ENCODE results near the gene HNRNPDL.
"Not testable (repeated sequence)": the region's sequence is repeated elsewhere in the genome, so short reads cannot be mapped to it uniquely, and the experiment has no call there.

HNRNPDL gene

DNA sequence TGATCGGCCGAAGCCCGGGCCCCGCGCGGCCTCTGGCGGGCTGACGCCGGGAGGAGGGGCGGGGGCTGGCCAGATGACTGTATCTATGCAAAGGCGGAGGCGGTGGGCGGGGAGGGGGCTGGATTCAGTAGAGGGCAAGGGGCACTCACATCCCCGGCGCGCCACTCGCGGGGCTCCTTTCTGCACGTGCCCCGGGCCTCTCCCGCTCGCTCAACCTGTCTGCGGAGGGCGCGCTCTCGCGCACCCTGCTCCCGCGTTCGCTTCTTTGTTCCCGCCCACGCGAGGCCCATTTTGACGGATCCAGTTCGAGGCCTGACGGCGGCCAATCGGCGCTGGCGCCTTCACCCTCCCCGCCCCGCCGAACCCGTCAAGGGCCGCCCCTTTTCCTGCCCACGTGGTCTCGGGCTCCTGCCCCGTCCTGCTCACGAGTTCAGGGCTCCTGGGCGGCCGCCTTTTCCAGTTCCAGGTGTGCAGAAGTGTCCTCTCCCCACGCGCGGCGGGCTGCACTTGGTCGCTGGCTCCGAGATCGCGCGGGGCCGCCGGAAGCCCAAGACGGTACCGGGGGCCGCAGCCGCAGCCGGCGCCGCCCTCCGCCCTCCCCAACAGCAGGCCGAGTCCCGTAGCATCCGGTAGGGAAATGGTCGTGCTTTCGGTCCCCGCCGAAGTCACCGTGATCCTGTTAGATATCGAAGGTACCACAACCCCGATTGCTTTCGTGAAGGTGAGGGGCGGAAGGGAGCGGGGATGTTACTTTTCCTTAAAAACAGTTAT is at the start of gene HNRNPDL, which contains the start of gene ENOPH1:
TSS of gene HNRNPDL (minus strand) at position 270 of the 771 bp plus-strand sequence. CDS start 772 bp downstream, outside the sequence.
TSS of gene ENOPH1 (plus strand) at position 398 of the 771 bp plus-strand sequence. CDS start at position 638, 240 bp downstream.
- peaks cover 17% of the 10 kb centered on the region for H4K20me1 ChIP-seq (ENCODE audit: insufficient read depth, low read length)
- peaks cover 68% of the 10 kb centered on the region for H3K79me2 ChIP-seq (ENCODE audit: insufficient read depth, low read length)
- TF ChIP-seq EZH2 (IDR thresholded peaks at IDR 0.05; ENCODE audit: borderline replicate concordance, low read length), result no peak
- TF ChIP-seq CTCF (IDR thresholded peaks at IDR 0.05; ENCODE audit: low read length), result no peak
- peaks cover 8% of the 10 kb centered on the region; the same call in 1 of the 2 replicates for H3F3A ChIP-seq (ENCODE audit: insufficient read depth, low read length)
- peak within 1 kb of the TSS; percentile 99 for H3K4me3 ChIP-seq (ENCODE audit: low read depth, low read length, poor library complexity, severe bottlenecking)
- H3K4me2 ChIP-seq (ENCODE audit: low read length), result peak within 1 kb of the TSS; percentile 86
- no peaks in the 10 kb centered on the region for H3K9me3 ChIP-seq (ENCODE audit: low read length)
- H3K9me2 ChIP-seq (ENCODE audit: low read depth, low read length), result no peaks in the 10 kb centered on the region
- peak within 1 kb of the TSS; percentile 99 for H3K9ac ChIP-seq (ENCODE audit: low read length)
- H3K27me3 ChIP-seq (ENCODE audit: insufficient read depth, low read length), result no peaks in the 10 kb centered on the region
- peaks cover 58% of the 10 kb centered on the region for H3K36me3 ChIP-seq (ENCODE audit: insufficient read depth, low read length)
- peak within 1 kb of the TSS; percentile 93 for H3K27ac ChIP-seq (ENCODE audit: low read depth, low read length, poor library complexity, severe bottlenecking)
- no peak within 1 kb of the TSS for H2AFZ ChIP-seq (ENCODE audit: low read length)
- H3K4me1 ChIP-seq (ENCODE audit: insufficient read depth, low read length, severe bottlenecking), result peaks cover 39% of the 10 kb centered on the region

GRCh38 chr4:82479562-82479961 is 49.3 kb upstream of the HNRNPDL start:
- Histone ChIP-seq H3K4me2 (ENCODE audit: low read length) (no peak overlapping the region), H3K9me3 (ENCODE audit: low read length) (no peaks in the 10 kb centered on the region), H3K27ac (ENCODE audit: low read depth, low read length, poor library complexity, severe bottlenecking) (no peak overlapping the region), H3K4me1 (ENCODE audit: insufficient read depth, low read length, severe bottlenecking) (no peaks in the 10 kb centered on the region), H2AFZ (ENCODE audit: low read length) (no peak overlapping the region), H3K9ac (ENCODE audit: low read length) (no peak overlapping the region), H3F3A (ENCODE audit: insufficient read depth, low read length) (no peaks in the 10 kb centered on the region), H3K4me3 (ENCODE audit: low read depth, low read length, poor library complexity, severe bottlenecking) (no peak overlapping the region), H3K27me3 (ENCODE audit: insufficient read depth, low read length) (no peaks in the 10 kb centered on the region), H3K9me2 (ENCODE audit: low read depth, low read length) (no peaks in the 10 kb centered on the region), H4K20me1 (ENCODE audit: insufficient read depth, low read length) (no peaks in the 10 kb centered on the region), H3K36me3 (ENCODE audit: insufficient read depth, low read length) (no peaks in the 10 kb centered on the region), H3K79me2 (ENCODE audit: insufficient read depth, low read length) (no peaks in the 10 kb centered on the region)
- no peak for TF ChIP-seq EZH2 (IDR thresholded peaks at IDR 0.05; ENCODE audit: borderline replicate concordance, low read length)
- TF ChIP-seq CTCF (IDR thresholded peaks at IDR 0.05; ENCODE audit: low read length), result no peak

GRCh38 chr4:82477469-82477868 is 47.2 kb upstream of the HNRNPDL start:
- not testable (repeated sequence) for H2AFZ ChIP-seq (ENCODE audit: low read length); H4K20me1 ChIP-seq (ENCODE audit: insufficient read depth, low read length); H3K27ac ChIP-seq (ENCODE audit: low read depth, low read length, poor library complexity, severe bottlenecking); H3K36me3 ChIP-seq (ENCODE audit: insufficient read depth, low read length); H3K79me2 ChIP-seq (ENCODE audit: insufficient read depth, low read length); H3K27me3 ChIP-seq (ENCODE audit: insufficient read depth, low read length); H3K9ac ChIP-seq (ENCODE audit: low read length); H3K4me2 ChIP-seq (ENCODE audit: low read length); H3F3A ChIP-seq (ENCODE audit: insufficient read depth, low read length); H3K9me2 ChIP-seq (ENCODE audit: low read depth, low read length); H3K4me1 ChIP-seq (ENCODE audit: insufficient read depth, low read length, severe bottlenecking); H3K9me3 ChIP-seq (ENCODE audit: low read length); H3K4me3 ChIP-seq (ENCODE audit: low read depth, low read length, poor library complexity, severe bottlenecking)

DNA sequence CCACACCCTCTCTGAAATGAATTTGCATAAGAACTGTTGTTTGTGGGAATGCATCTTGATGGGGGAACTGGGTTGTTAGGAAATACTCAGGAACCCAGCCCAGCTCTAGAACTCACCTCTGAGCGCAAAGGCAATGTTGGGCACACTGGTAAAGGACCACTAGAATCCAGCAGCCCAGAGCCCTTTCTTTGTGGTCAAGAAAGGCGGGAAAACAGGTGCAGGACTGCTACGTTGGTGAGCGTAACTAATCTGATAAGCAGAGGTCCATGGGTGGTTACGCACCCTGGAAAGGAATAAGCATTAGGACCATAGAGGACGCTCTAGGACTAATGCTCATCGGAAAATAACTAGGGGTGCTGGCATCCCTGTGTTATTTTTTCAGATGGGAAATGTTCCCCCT is 45.7 kb upstream of the HNRNPDL start:
- H3K4me2 ChIP-seq (ENCODE audit: low read length); H3K4me1 ChIP-seq (ENCODE audit: insufficient read depth, low read length, severe bottlenecking); H3K9me2 ChIP-seq (ENCODE audit: low read depth, low read length); H4K20me1 ChIP-seq (ENCODE audit: insufficient read depth, low read length); H3K27me3 ChIP-seq (ENCODE audit: insufficient read depth, low read length); H3F3A ChIP-seq (ENCODE audit: insufficient read depth, low read length); H3K4me3 ChIP-seq (ENCODE audit: low read depth, low read length, poor library complexity, severe bottlenecking); H2AFZ ChIP-seq (ENCODE audit: low read length); H3K36me3 ChIP-seq (ENCODE audit: insufficient read depth, low read length); H3K27ac ChIP-seq (ENCODE audit: low read depth, low read length, poor library complexity, severe bottlenecking); H3K79me2 ChIP-seq (ENCODE audit: insufficient read depth, low read length); H3K9me3 ChIP-seq (ENCODE audit: low read length); H3K9ac ChIP-seq (ENCODE audit: low read length): not testable (repeated sequence)

All from OCI-LY1 (cell line).